Measurements from ENCODE around the gene KCNH1.
"Not testable (repeated sequence)": the region's sequence is repeated elsewhere in the genome, so short reads cannot be mapped to it uniquely, and the experiment has no call there.

The KCNH1 gene

DNA sequence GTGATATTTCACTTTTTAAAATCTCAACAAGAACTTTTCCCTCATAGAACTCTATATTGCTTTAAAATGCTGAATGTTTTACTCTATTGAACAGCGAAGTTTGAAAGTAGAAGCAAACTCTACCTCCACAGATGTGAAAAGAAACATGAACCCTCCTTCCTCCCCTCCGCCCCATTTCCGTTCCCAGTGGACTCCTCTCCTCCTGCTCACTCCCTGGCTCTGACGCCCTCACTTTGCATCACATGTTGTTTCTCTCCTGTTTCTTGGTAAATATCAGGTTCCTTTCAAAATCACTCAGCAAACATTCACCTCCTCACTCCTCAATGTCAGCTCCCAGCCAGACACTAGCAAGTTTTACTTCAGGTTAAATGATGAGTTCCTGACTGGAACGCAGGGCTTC lies 34.6 kb downstream of the KCNH1 start:
- no peak for DNase-seq (ENCODE audit: low read depth)

DNA sequence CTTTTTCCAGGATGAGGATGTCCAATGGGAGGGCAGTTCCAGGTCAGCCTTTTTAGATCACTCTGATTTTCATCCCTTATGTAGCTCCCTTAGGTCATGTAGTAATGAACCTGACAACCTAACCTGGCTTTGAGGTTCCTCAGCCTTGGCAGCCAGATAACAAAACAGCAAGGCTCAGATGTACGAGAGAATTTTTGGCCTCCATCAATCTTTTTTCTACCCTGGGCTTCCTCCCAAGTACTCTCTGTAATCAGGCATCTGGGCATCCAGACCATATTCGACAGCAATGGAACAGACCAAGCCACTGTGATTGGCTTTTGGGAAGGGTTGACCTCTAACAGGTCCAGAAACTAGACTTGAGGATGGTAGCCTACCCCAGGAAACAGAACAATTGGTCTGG lies 38.6 kb downstream of the KCNH1 start:
- DNase-seq (ENCODE audit: low read depth) = no peak

- no peak for DNase-seq (ENCODE audit: low read depth)
Observed at GRCh38 chr1:211092955-211093354, 41.0 kb downstream of the KCNH1 start.

- no peak for DNase-seq (ENCODE audit: low read depth)
Observed at GRCh38 chr1:211091867-211092266, 42.1 kb downstream of the KCNH1 start.

DNA sequence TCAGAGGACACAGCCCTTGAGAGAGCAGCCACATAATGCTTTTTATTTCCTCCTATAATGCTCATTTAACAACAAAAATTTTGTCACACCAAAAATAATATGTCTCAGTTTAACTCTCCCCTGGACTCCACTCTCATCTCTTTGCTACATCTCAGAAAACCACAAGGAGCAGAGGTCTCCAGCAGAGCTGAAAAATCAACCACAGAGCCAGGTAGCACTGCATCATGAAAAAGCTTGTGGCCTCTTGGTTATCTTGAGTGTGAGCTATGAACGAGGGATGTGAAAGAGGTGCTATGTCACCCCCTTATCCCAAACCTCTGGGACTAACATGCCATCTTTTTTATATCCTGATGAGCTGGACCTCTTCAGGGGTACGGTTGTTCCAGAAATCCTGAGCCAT lies 44.4 kb downstream of the KCNH1 start:
- no peak for DNase-seq (ENCODE audit: low read depth)

DNA sequence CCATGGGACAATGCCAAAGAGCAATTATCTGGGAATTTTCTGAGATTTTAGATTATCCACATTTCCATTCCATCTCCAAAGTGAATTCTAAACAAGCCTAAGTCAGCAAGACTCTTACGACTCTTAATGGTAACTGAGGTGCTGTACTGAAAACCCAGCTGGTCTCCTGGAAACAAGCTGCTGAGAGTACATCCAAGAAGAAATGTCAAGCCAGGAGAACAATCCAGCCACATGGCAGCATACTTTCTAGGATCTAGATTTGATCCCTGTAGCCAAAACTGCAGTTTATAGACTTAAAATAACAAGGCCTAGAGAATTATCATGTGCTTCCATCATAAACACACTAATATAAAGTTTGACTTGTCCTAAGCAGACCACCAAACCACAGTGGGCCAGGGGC lies 45.8 kb downstream of the KCNH1 start:
- no peak for DNase-seq (ENCODE audit: low read depth)

DNA sequence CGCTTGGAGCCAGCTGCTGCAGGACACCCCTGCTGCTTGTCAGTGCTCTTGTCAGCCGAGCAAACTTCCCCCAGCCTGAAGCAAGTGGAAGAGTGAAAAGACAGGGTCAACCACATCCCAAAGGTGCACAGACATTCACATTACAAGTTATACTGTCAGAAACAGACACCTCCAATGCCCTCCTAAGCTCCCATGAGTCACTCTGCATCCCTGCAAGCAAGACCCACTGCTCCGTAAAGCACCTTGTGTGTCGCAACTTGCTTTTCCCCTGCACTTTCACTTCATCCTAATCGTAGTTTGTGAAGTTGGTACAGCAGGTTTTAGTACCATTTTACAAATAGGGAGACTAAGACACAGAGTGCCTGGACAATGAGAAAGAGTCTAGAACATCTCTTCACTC lies 51.1 kb downstream of the KCNH1 start:
- DNase-seq (ENCODE audit: low read depth) = no peak

DNA sequence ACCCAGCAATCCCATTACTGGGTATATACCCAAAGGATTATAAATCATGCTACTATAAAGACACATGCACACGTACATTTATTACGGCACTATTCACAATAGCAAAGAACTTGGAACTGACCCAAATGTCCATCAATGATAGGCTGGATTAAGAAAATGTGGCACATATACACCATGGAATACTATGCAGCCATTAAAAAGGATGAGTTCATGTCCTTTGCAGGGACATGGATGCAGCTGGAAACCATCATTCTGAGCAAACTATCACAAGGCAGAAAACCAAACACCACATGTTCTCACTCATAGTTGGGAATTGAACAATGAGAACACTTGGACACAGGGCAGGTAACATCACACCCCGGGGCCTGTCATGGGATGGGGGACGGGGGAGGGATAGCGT lies 52.5 kb downstream of the KCNH1 start:
- DNase-seq (ENCODE audit: low read depth) = not testable (repeated sequence)

DNA sequence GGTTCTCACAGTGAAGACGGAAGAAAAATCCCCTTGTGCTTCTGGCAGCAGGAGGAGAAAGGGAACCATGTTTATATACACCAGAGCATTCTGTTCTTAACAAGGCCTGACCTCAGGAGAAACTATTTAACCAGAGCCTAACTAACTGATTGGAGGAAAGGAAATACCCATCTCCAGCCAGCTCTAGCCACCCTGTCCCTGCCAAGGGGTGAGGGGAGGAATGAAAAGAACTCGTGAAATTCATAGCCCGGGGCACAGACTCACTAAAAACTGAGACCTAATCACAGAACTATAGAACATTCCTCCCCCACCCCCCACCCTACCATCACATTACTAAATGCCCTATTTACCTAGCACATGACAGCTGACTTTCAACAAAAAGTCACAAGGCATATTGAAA lies 65.0 kb downstream of the KCNH1 start:
- no peak for DNase-seq (ENCODE audit: low read depth)

GRCh38 chr1:211066781-211067384 lies 67.1 kb downstream of the KCNH1 start:
- DNase-seq (ENCODE audit: low read depth) = no peak

GRCh38 chr1:211041838-211042237 lies 92.1 kb downstream of the KCNH1 start:
- DNase-seq (ENCODE audit: low read depth) = not testable (repeated sequence)

- DNase-seq (ENCODE audit: low read depth) = no peak
Observed at GRCh38 chr1:211037095-211037494, 96.9 kb downstream of the KCNH1 start.

DNA sequence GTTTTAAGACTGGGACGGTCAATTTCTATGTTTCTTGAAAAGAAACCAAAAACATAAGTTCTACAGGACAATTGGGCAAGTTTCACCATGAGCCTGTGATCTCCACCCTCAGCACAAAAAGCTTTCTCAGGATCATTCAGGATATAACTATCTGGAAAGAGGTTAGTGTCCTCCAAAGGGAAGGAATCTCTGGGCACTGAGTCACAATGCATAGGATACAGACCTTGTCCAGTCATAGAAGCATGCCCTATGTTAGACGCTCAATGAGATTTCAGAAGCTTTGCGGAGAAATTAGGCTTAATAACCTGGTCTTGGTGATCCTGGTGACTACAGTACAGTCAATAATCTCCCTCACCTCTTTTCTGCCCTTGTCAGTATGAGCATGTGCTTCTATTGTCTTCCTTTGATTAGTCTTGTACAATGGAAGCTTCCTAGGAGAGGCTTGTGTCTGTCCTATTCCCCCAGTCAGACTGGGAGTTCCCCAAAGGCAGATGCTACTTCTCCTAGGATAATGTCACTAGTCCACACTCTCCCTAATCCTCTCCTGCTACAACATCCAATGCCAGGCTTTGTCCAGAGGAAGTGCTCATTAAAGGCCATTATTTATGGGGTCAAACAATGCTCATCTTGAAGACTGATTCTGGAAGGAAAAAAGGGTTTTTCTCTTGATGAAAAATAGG lies 97.4 kb downstream of the KCNH1 start:
- DNase-seq (ENCODE audit: low read depth) = no peak

DNA sequence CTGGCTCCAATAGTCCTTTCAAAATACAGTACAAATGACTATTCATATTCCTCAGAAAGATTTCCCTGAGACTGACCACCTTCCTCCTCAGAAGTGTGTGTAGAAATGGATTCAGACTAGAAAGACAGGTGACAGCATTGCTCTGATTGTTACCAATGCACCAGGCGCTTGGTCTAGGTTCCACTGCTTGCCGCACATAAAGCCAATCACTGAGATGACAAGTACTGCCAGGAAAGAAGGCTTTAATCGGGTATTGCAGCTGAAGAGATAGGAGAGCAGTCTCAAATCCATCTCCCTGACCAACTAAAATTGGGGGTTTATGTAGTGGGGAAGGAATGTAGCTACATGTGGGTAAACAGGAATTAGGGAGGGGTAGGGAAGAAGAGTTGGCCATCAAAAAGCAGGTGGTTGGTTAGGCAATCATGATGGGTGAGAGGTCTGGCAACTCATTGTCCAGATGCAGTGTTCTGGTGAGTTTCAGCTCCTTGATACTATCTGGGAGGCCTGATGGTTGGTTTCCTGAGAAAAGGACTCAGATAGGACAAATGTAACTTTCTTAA lies 98.0 kb downstream of the KCNH1 start:
- DNase-seq (ENCODE audit: low read depth) = no peak

- DNase-seq (ENCODE audit: low read depth) = no peak
Observed at GRCh38 chr1:211033921-211034525, 99.9 kb downstream of the KCNH1 start.

DNA sequence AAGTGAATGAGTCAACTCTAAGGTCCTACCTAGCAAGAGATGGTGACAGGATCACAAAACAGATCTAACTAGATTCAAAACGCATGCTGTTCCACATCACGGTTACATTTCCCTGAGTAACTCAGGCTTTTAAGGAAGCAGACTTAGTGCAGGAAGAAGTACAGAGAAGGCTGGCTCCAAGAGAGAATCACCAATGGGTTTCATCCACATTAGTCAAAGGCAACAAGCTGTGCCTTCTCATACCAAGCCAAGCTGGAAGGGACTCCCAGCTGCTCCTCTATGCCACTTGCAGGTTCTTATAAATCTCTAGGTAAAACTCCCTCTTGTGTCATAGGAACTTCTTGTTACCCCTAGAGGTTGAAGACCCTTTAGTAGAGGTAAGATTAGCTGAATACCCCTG lies 109.0 kb downstream of the KCNH1 start:
- no peak for DNase-seq (ENCODE audit: low read depth)

GRCh38 chr1:211019266-211019665 lies 114.7 kb downstream of the KCNH1 start:
- DNase-seq (ENCODE audit: low read depth) = no peak

DNA sequence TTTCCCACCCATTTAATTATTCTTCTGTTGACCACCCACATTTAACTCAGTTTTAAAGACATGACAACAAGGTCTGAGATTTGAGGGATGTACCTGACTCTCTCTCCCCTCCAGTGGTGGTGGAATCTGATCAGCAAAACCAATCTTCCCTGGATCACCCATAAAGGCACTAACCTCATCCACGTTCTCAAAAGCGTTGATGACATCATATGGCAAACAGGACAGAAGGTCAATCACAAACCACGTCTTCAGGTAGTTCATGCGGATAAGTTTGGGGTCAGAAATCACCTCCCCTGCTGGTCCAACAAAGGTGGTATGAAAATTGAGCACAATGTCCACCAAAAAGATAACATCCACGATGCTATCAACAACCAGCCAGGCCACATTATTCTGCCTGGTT lies 115.3 kb downstream of the KCNH1 start:
- DNase-seq (ENCODE audit: low read depth) = no peak

DNA sequence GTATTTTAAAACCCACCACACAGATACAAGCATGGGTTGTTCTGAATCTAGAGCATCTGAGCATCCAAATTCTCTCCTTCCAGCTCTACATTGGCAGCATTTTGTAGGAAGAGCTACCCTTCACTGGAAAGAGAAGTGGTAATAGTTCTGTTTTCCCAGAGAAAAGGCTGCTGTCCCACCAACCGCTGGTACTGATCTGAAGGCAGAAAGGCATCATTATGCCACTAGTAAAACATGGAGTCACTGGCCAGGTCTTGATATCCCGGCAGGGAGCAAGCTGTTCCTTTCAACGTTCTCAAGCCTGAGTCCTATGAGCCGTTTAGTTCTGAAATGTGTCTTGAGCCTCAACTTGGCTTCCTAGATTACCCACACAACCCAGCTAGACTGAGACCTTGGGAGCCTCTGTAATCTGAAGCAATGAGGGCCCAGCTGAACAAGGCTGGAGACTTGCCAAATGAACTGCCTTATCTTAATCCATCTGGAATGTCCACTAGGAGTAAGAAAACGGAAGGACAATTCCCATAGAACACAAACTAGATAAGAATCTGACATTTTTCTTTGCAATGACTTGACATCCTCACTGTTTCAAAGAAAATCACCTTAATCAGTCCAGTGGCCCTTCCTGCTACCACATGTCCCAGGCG lies 116.8 kb downstream of the KCNH1 start:
- DNase-seq (ENCODE audit: low read depth) = no peak

GRCh38 chr1:211014275-211014674 lies 119.7 kb downstream of the KCNH1 start:
- DNase-seq (ENCODE audit: low read depth) = no peak

- DNase-seq (ENCODE audit: low read depth) = no peak
Observed at GRCh38 chr1:211013346-211014240, 120.4 kb downstream of the KCNH1 start.

GRCh38 chr1:211011128-211011527 lies 122.8 kb downstream of the KCNH1 start:
- DNase-seq (ENCODE audit: low read depth) = not testable (repeated sequence)

All from T-helper 22 cell (primary cell).